Adrenal gland (tissue), 12 donors: ENCODE results near the gene CDH20. TPM values are rescaled to one million over a fixed set of nuclear protein-coding genes. Genes with fewer than 3 reads are reported as not detected.
A peak's percentile ranks its signal among the peaks of the same experiment; 100 is the strongest.

Experiments
- DNase-seq, 7 donors: peaks; one replicate each; pipeline ENCODE4 v3.0.0-alpha.2; 2019 to 2020
- H3K27ac ChIP-seq, 5 donors: fragments of 200-600 bp; sonication (generic) in 4 of 5; 1 replicate in 3 of 5; 2 replicates in 2 of 5; pipeline versions ENCODE4 v1.5.1 to v1.8.0; 2016 to 2020; ENCODE audit warnings: mild to moderate bottlenecking in 1 of 5
- H3K27me3 ChIP-seq: fragments of 200-600 bp; 2 replicates; pipeline ENCODE4 v1.8.0; 2021
- H3K36me3 ChIP-seq, 2 donors: fragments of 200-600 bp; replicated peaks in 1 of 2; 1 replicate in 1 of 2; 2 replicates in 1 of 2; pipeline versions ENCODE4 v1.5.1 to v1.8.0; 2018 to 2022
- H3K4me1 ChIP-seq, 2 donors: fragments of 200-600 bp; replicated peaks in 1 of 2; 1 replicate in 1 of 2; 2 replicates in 1 of 2; pipeline versions ENCODE4 v1.5.1 to v1.8.0; 2018 to 2021
- H3K4me3 ChIP-seq, 4 donors: fragments of 200-600 bp; sonication (generic) in 3 of 4; one replicate each; pipeline ENCODE4 v1.5.1; 2016 to 2018
- H3K9me3 ChIP-seq, 3 donors: fragments of 200-600 bp; sonication (generic) in 1 of 3; replicated peaks in 1 of 3; 1 replicate in 2 of 3; 2 replicates in 1 of 3; pipeline versions ENCODE4 v1.5.1 to v1.8.0; 2016 to 2021
- POLR2A ChIP-seq, 2 donors: fragments of 450-650 bp; IDR thresholded peaks; one replicate each; pipeline ENCODE4 v1.6.1; 2017; ENCODE audit warnings: antibody characterized with exemption in 2 of 2, mild to moderate bottlenecking in 2 of 2, moderate library complexity in 1 of 2
- WGBS, 4 donors: extraction: QIAGEN DNeasy Blood & Tissue Kit in 2 of 4; methylation state at CpG; one replicate each; pipeline versions ENCODE4 v1.1.5 to v1.1.7; 2013 to 2017; 5-methylcytosine and 5-hydroxymethylcytosine counted together
- intact Hi-C, 2 donors: fragments of 100-400 bp; cut with DNase I; formaldehyde crosslinking; loops; one replicate each; pipeline versions ENCODE4 v1.14.1 to v1.15.0; 2022 to 2023
- polyA plus RNA-seq, 3 donors: library from polyadenylated mRNA; stranded (reverse); fragments of 200-250 nt in 2 of 3; fragments of 350-450 nt in 1 of 3; fragmentation: Illumina TruSeq in 1 of 3; extraction: RNeasy Lipid Tissue Mini Kit (QIAGEN cat#74804) in 1 of 3; gene quantifications; one replicate each; pipeline ENCODE4 v1.2.3, GENCODE V29; 2013 to 2014
- total RNA-seq, 9 donors: library from RNA; depleted of rRNA in 4 of 9; stranded (reverse); fragments of >200 nt in 4 of 9; fragments of 120-200 nt in 1 of 9; fragmentation: NEBNext Ultra II Directional in 1 of 9; extraction: Animal tissue kit (Norgen Biotek cat#: 25700) in 1 of 9; gene quantifications; one replicate each; pipeline versions ENCODE4 v1.1.0 to v1.2.4, GENCODE V29; 2013 to 2023
- TF ChIP-seq, protein P1 (sequence below), 6 experiments: fragments of 450-650 bp in 4 of 6; fragments of 200-600 bp in 2 of 6; sonication (generic) in 1 of 6; IDR thresholded peaks; 1 replicate in 5 of 6; 2 replicates in 1 of 6; pipeline versions ENCODE4 v1.5.1 to v1.8.0; 2016 to 2021; ENCODE audit warnings: antibody characterized with exemption in 6 of 6, mild to moderate bottlenecking in 2 of 6, moderate library complexity in 1 of 6
- donor health status: healthy with polysubstance abuse.
- donor health status: Bipolar disorder and iron deficiency.
- donor health status: DM: yes; HTN: yes; CAD: no.
- donor health status: DM: no; HTN: no; CAD: no.
- donor health status: DM: no; HTN: no; CAD: no.
- donor health status: DM: yes; HTN: yes; CAD: no.

CDH20 gene
- total and polyA plus RNA-seq, 12 donors: 0.07 to 11.6 (median 0.29) TPM; not detected in 2

DNA sequence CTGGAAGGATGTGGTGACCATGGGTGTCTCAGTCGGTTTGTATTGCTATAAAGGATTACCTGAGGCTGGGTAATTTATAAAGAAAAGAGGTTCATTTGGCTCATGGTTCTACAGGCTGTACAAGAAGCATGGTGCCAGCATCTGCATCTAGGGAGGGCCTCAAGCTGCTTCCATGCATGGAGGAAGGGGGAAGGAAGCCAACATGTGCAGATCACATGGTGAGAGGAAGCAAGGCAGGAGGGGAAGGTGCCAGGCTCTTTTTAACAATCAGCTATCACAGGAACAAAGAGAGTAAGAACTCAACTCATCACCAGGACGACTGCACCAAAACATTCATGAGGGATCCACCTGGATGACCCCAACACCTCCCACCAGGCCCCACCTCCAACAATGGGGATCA, 209.4 kb downstream of the CDH20 start:
- no peaks in the 10 kb centered on the region for H3K9me3 ChIP-seq
- intact Hi-C loops: no loop called here
- no peaks in the 10 kb centered on the region for H3K36me3 ChIP-seq
- H3K4me1 ChIP-seq: peaks cover 7 to 21% of the 10 kb centered on the region in 2 donors
- no peak for DNase-seq
- H3K4me3 ChIP-seq: no peak overlapping the region
- no peaks in the 10 kb centered on the region for H3K27me3 ChIP-seq
- TF ChIP-seq POLR2A (IDR thresholded peaks at IDR 0.05): no peak
- TF ChIP-seq, protein P1, sequence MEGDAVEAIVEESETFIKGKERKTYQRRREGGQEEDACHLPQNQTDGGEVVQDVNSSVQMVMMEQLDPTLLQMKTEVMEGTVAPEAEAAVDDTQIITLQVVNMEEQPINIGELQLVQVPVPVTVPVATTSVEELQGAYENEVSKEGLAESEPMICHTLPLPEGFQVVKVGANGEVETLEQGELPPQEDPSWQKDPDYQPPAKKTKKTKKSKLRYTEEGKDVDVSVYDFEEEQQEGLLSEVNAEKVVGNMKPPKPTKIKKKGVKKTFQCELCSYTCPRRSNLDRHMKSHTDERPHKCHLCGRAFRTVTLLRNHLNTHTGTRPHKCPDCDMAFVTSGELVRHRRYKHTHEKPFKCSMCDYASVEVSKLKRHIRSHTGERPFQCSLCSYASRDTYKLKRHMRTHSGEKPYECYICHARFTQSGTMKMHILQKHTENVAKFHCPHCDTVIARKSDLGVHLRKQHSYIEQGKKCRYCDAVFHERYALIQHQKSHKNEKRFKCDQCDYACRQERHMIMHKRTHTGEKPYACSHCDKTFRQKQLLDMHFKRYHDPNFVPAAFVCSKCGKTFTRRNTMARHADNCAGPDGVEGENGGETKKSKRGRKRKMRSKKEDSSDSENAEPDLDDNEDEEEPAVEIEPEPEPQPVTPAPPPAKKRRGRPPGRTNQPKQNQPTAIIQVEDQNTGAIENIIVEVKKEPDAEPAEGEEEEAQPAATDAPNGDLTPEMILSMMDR (IDR thresholded peaks at IDR 0.05): no peak
- no peak overlapping the region for H3K27ac ChIP-seq
- 77 to 90% (median 82%) methylated on average over 2 of the region's 2 CpGs for WGBS, 4 donors

DNA sequence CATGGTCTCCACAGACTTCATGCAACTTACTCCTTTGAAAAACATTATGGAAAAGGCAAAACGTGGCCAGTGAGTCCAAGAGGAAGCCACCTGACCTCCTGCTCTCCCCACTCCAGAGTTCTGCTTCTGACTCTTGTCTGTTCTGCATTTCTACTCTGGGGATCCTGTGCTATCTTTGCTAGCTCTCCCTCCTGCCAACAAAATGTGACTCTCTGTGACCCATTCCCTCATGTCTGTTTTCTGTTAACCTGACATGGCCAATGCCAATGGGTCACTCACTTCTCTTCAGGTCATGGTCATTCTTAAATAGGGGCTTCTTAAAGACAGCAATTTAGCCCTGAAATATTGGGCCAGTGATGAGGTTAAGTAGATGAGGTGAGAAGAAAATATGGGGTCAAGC, 210.3 kb downstream of the CDH20 start:
- no peak overlapping the region for H3K27ac ChIP-seq
- 35 to 65% (median 53%) methylated on average over 1 of the region's 1 CpG for WGBS, 4 donors

DNA sequence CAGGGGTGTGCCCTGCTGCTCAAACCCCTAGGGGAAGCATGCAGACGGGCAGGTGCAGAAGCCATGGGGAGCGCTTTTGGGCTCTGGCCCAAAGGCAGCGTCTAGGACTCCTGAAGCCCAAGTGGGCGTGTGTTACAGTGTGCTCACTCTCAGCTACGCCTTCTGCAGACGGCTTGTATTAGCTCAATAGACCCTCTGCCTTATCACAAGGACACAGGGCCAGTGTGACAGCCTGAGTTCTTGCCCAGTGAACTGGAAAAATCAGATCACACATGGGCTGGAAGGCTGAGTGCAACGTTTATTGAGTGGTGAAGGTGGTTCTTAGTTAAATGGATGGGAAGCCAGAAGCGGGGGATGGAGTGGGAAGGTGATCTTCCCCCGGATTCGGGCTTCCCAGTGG, 210.9 kb downstream of the CDH20 start:
- TF ChIP-seq, protein P1 (IDR thresholded peaks at IDR 0.05): no peak
- TF ChIP-seq POLR2A (IDR thresholded peaks at IDR 0.05): no peak
- 75 to 81% (median 79%) methylated on average over 7 to 10 of the region's 10 CpGs for WGBS, 4 donors
- Histone ChIP-seq H3K27ac (no peak overlapping the region), H3K27me3 (no peaks in the 10 kb centered on the region), H3K4me1 (peaks cover 7 to 21% of the 10 kb centered on the region in 2 donors), H3K9me3 (no peaks in the 10 kb centered on the region), H3K4me3 (no peak overlapping the region), H3K36me3 (no peaks in the 10 kb centered on the region)
- peak in 2 of 7 donors; percentile 25 to 27 for DNase-seq
- intact Hi-C loops: no loop called here

More for the DNA sequence above, 210.3 kb downstream of the CDH20 start:
- intact Hi-C loops: no loop called here
- no peak for DNase-seq
- TF ChIP-seq, protein P1 (IDR thresholded peaks at IDR 0.05): no peak
- no peak for TF ChIP-seq POLR2A (IDR thresholded peaks at IDR 0.05)
- Histone ChIP-seq H3K4me3 (no peak overlapping the region), H3K9me3 (no peaks in the 10 kb centered on the region), H3K36me3 (no peaks in the 10 kb centered on the region), H3K4me1 (peaks cover 7 to 21% of the 10 kb centered on the region in 2 donors), H3K27me3 (no peaks in the 10 kb centered on the region)

DNA sequence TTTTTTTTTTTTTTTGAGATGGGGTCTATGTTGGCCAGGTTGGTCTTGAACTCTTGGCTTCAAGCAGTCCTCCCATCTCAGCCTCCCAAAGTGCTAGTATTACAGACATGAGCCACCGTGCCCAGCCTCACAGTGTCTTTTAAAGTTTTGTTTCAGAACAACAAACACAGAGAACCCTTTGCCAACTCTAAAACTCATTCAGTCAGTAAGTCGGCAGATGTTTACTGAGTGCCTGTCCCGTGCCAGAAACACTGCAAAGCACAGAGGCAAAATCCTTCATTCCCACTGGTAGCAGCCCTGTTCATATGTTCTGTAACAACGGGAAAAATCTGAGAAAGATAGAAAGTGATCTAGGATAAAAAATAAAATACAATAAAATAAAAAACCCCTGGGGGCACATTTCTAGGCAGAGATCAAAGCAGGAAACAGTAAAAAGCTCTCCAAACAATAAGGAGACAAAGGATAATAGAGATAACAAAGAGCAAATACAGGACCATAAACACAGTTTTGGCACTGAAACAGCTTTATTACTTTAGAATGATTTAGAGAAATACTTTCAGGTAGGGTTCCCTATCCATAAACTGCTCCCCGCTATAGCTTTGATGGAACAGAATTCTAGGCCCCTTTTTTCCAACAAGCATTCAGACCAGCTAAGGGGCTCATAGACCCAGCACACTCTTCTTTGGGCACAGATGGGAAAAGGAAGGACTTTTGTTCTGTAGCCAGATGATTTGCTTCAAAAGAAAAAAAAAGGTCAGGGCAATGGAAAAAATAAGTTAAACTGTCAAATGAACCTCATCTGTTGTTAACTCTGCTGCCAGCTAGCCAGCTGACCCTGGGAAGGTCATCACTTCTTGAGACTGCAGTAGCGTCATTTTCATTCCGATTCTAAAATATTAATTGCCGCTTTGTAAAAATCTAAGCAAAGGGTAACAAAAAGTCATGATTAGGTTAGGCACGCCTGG, 212.3 kb downstream of the CDH20 start:
- Histone ChIP-seq H3K9me3 (no peaks in the 10 kb centered on the region), H3K27me3 (no peaks in the 10 kb centered on the region), H3K27ac (peak overlapping the region in 4 of 5 donors; percentile 25 to 79 (median 59)), H3K4me1 (peaks cover 7 to 21% of the 10 kb centered on the region in 2 donors), H3K4me3 (no peak overlapping the region), H3K36me3 (no peaks in the 10 kb centered on the region)
- DNase-seq: peak; percentile 56 to 87 (median 79)
- intact Hi-C loops: no loop called here
- 27 to 30% (median 28%) methylated on average over 9 of the region's 9 CpGs for WGBS, 4 donors
- TF ChIP-seq POLR2A (IDR thresholded peaks at IDR 0.05): no peak
- TF ChIP-seq, protein P1 (IDR thresholded peaks at IDR 0.05): no peak
